ENCODE data around the gene FOSL2.

Gene FOSL2

GRCh38 chr2:28429636-28430376 lies 37.1 kb downstream of the FOSL2 start:
- no peak overlapping the region for H3K4me3 ChIP-seq (replicated peaks; ENCODE audit: low read depth, low read length)
- TF ChIP-seq CTCF (IDR thresholded peaks at IDR 0.05; ENCODE audit: low read depth, low read length, missing control alignments) = no peak
- DNase-seq (ENCODE audit: extremely low read depth, low read depth) = no peak

GRCh38 chr2:28430377-28430765 lies 37.7 kb downstream of the FOSL2 start:
- no peak for TF ChIP-seq CTCF (IDR thresholded peaks at IDR 0.05; ENCODE audit: low read depth, low read length, missing control alignments)
- H3K4me3 ChIP-seq (replicated peaks; ENCODE audit: low read depth, low read length) = no peak overlapping the region
- DNase-seq (ENCODE audit: extremely low read depth, low read depth) = no peak

- H3K4me3 ChIP-seq (replicated peaks; ENCODE audit: low read depth, low read length) = no peak overlapping the region
- TF ChIP-seq CTCF (IDR thresholded peaks at IDR 0.05; ENCODE audit: low read depth, low read length, missing control alignments) = no peak
- no peak for DNase-seq (ENCODE audit: extremely low read depth, low read depth)
Observed at GRCh38 chr2:28430788-28431418, 38.2 kb downstream of the FOSL2 start.

GRCh38 chr2:28431741-28432140 lies 39.1 kb downstream of the FOSL2 start:
- TF ChIP-seq CTCF (IDR thresholded peaks at IDR 0.05; ENCODE audit: low read depth, low read length, missing control alignments) = no peak
- DNase-seq (ENCODE audit: extremely low read depth, low read depth) = no peak
- no peak overlapping the region for H3K4me3 ChIP-seq (replicated peaks; ENCODE audit: low read depth, low read length)

- DNase-seq (ENCODE audit: extremely low read depth, low read depth) = no peak
- TF ChIP-seq CTCF (IDR thresholded peaks at IDR 0.05; ENCODE audit: low read depth, low read length, missing control alignments) = no peak
- no peak overlapping the region for H3K4me3 ChIP-seq (replicated peaks; ENCODE audit: low read depth, low read length)
Observed at GRCh38 chr2:28432362-28432761, 39.7 kb downstream of the FOSL2 start.

- no peak for DNase-seq (ENCODE audit: extremely low read depth, low read depth)
- no peak for TF ChIP-seq CTCF (IDR thresholded peaks at IDR 0.05; ENCODE audit: low read depth, low read length, missing control alignments)
- H3K4me3 ChIP-seq (replicated peaks; ENCODE audit: low read depth, low read length) = no peak overlapping the region
Observed at GRCh38 chr2:28433215-28433614, 40.6 kb downstream of the FOSL2 start.
